Fibroblast of skin of back (primary cell): ENCODE measurements around the gene HNF4A.

Experiments
- DNase-seq: peaks from one replicate; pipeline ENCODE4 v3.0.0-alpha.2; 2013

The HNF4A gene

GRCh38 chr20:44406572-44407137 lies 51.2 kb downstream of the HNF4A start:
- no peak for DNase-seq

GRCh38 chr20:44407402-44408184 lies 52.1 kb downstream of the HNF4A start:
- peak; percentile 26 for DNase-seq

- peak; percentile 67 for DNase-seq
These were observed 53.7 kb downstream of the HNF4A start for GRCh38 chr20:44409132-44409600.

GRCh38 chr20:44410583-44411019 lies 55.1 kb downstream of the HNF4A start:
- DNase-seq: no peak

- no peak for DNase-seq
These were observed 55.7 kb downstream of the HNF4A start for GRCh38 chr20:44411020-44411756.

GRCh38 chr20:44411757-44412401 lies 56.4 kb downstream of the HNF4A start:
- no peak for DNase-seq

- DNase-seq: no peak
These were observed 57.1 kb downstream of the HNF4A start for GRCh38 chr20:44412402-44413144.

- DNase-seq: no peak
These were observed 58.3 kb downstream of the HNF4A start for GRCh38 chr20:44413575-44414345.

GRCh38 chr20:44414346-44414714 lies 58.8 kb downstream of the HNF4A start:
- DNase-seq: no peak

- DNase-seq: no peak
These were observed 59.3 kb downstream of the HNF4A start for GRCh38 chr20:44414808-44415207.

- no peak for DNase-seq
These were observed 60.6 kb downstream of the HNF4A start for GRCh38 chr20:44415833-44416715.

- no peak for DNase-seq
These were observed 62.8 kb downstream of the HNF4A start for GRCh38 chr20:44418069-44418905.

GRCh38 chr20:44419131-44419844 lies 63.8 kb downstream of the HNF4A start:
- no peak for DNase-seq

GRCh38 chr20:44420497-44420896 lies 65.0 kb downstream of the HNF4A start:
- DNase-seq: no peak

GRCh38 chr20:44422083-44422482 lies 66.6 kb downstream of the HNF4A start:
- peak; percentile 8 for DNase-seq

- DNase-seq: no peak
These were observed 68.0 kb downstream of the HNF4A start for GRCh38 chr20:44423480-44423879.

- no peak for DNase-seq
These were observed 68.6 kb downstream of the HNF4A start for GRCh38 chr20:44424039-44424495.

GRCh38 chr20:44425923-44426322 lies 70.4 kb downstream of the HNF4A start:
- no peak for DNase-seq
